ENCODE data around the gene SLC6A3.

SLC6A3 gene

GRCh38 chr5:1345876-1346626 is 99.2 kb downstream of the SLC6A3 start:
- H2BK5ac ChIP-seq (ENCODE audit: low read depth, low read length, poor library complexity), result no peak overlapping the region
- peaks cover 6% of the 10 kb centered on the region for H3K79me2 ChIP-seq (ENCODE audit: control insufficient read depth, insufficient read depth, low read length, poor library complexity)
- H3K14ac ChIP-seq (ENCODE audit: low read length), result no peak overlapping the region
- no peak overlapping the region for H3K4me3 ChIP-seq (ENCODE audit: low read depth, low read length)
- H3K79me1 ChIP-seq (ENCODE audit: low read length), result peaks cover 5% of the 10 kb centered on the region
- H3K9ac ChIP-seq (ENCODE audit: low read length), result peak overlapping the region; percentile 97
- DNase-seq, result no peak
- peak overlapping the region; percentile 99 for H4K8ac ChIP-seq (ENCODE audit: low read depth, low read length)
- no peak overlapping the region for H2AFZ ChIP-seq (ENCODE audit: insufficient read depth, low read length, poor library complexity)
- WGBS (ENCODE audit: extremely low coverage, insufficient coverage, insufficient read length), result no CpG with 5 or more reads among the region's 27 CpGs
- no peak overlapping the region for H2BK120ac ChIP-seq (ENCODE audit: insufficient read depth, low read length, poor library complexity)
- no peaks in the 10 kb centered on the region for H3K27me3 ChIP-seq (ENCODE audit: insufficient read depth, low read length)
- H3K36me3 ChIP-seq (ENCODE audit: control insufficient read depth in 1 of 2, insufficient read depth in 2 of 2, low read length in 2 of 2), result peaks cover 21% of the 10 kb centered on the region in 2 experiments
- H3K27ac ChIP-seq (ENCODE audit: low read depth, low read length), result no peak overlapping the region
- H2AK5ac ChIP-seq (ENCODE audit: low read length), result no peak overlapping the region
- H3K18ac ChIP-seq (ENCODE audit: low read length), result no peak overlapping the region
- no peak overlapping the region for H2BK12ac ChIP-seq (ENCODE audit: low read length)
- H4K91ac ChIP-seq (ENCODE audit: low read depth, low read length), result peak overlapping the region; percentile 91
- H4K12ac ChIP-seq (ENCODE audit: low read depth, low read length), result peak overlapping the region; percentile 92
- H3K4ac ChIP-seq (ENCODE audit: low read depth, low read length), result no peak overlapping the region
- no peak overlapping the region for H3K23ac ChIP-seq (ENCODE audit: low read length)
- peaks cover 8 to 9% of the 10 kb centered on the region in 2 experiments for H3K4me1 ChIP-seq (ENCODE audit: control insufficient read depth in 1 of 2, insufficient read depth in 2 of 2, low read length in 2 of 2)
- peaks cover 1% of the 10 kb centered on the region for H3K9me3 ChIP-seq (ENCODE audit: insufficient read depth, low read depth, low read length)
- peak overlapping the region; percentile 79 for H3K4me2 ChIP-seq (ENCODE audit: low read length)

- Histone ChIP-seq H3K36me3 (ENCODE audit: control insufficient read depth in 1 of 2, insufficient read depth in 2 of 2, low read length in 2 of 2) (peaks cover 26 to 29% of the 10 kb centered on the region in 2 experiments), H3K23ac (ENCODE audit: low read length) (no peak within 1 kb of the TSS), H2BK120ac (ENCODE audit: insufficient read depth, low read length, poor library complexity) (peak within 1 kb of the TSS; percentile 83), H2BK5ac (ENCODE audit: low read depth, low read length, poor library complexity) (peak within 1 kb of the TSS; percentile 83), H3K9ac (ENCODE audit: low read length) (peak within 1 kb of the TSS; percentile 97), H3K4me2 (ENCODE audit: low read length) (peak within 1 kb of the TSS; percentile 80), H3K14ac (ENCODE audit: low read length) (peak within 1 kb of the TSS; percentile 96), H3K9me3 (ENCODE audit: insufficient read depth, low read depth, low read length) (peaks cover 3% of the 10 kb centered on the region), H4K91ac (ENCODE audit: low read depth, low read length) (peak within 1 kb of the TSS; percentile 91), H4K12ac (ENCODE audit: low read depth, low read length) (peak within 1 kb of the TSS; percentile 93), H3K79me2 (ENCODE audit: control insufficient read depth, insufficient read depth, low read length, poor library complexity) (peaks cover 6% of the 10 kb centered on the region), H2AK5ac (ENCODE audit: low read length) (peak within 1 kb of the TSS; percentile 64), H4K8ac (ENCODE audit: low read depth, low read length) (peak within 1 kb of the TSS; percentile 99), H3K4ac (ENCODE audit: low read depth, low read length) (peak within 1 kb of the TSS; percentile 96), H2AFZ (ENCODE audit: insufficient read depth, low read length, poor library complexity) (peak within 1 kb of the TSS; percentile 98), H3K27me3 (ENCODE audit: insufficient read depth, low read length) (no peaks in the 10 kb centered on the region), H3K18ac (ENCODE audit: low read length) (peak within 1 kb of the TSS; percentile 95), H2BK12ac (ENCODE audit: low read length) (no peak within 1 kb of the TSS), H3K4me1 (ENCODE audit: control insufficient read depth in 1 of 2, insufficient read depth in 2 of 2, low read length in 2 of 2) (peaks cover 8 to 9% of the 10 kb centered on the region in 2 experiments), H3K27ac (ENCODE audit: low read depth, low read length) (no peak within 1 kb of the TSS), H3K4me3 (ENCODE audit: low read depth, low read length) (peak within 1 kb of the TSS; percentile 99), H3K79me1 (ENCODE audit: low read length) (peaks cover 5% of the 10 kb centered on the region)
- DNase-seq, result peak; percentile 86 to 94
- no CpG with 5 or more reads among the region's 87 CpGs for WGBS (ENCODE audit: extremely low coverage, insufficient coverage, insufficient read length)
Measured at GRCh38 chr5:1344975-1345838, 100.0 kb downstream of the SLC6A3 start, which contains the start of gene CLPTM1L. TSS of gene CLPTM1L (minus strand) at chr5:1345099. CDS start at chr5:1344841, 258 bp downstream.

- Histone ChIP-seq H3K79me2 (ENCODE audit: control insufficient read depth, insufficient read depth, low read length, poor library complexity) (peaks cover 6% of the 10 kb centered on the region), H4K8ac (ENCODE audit: low read depth, low read length) (peak overlapping the region; percentile 89), H3K23ac (ENCODE audit: low read length) (no peak overlapping the region), H3K4me3 (ENCODE audit: low read depth, low read length) (peak overlapping the region; percentile 99), H4K12ac (ENCODE audit: low read depth, low read length) (peak overlapping the region; percentile 93), H3K27me3 (ENCODE audit: insufficient read depth, low read length) (no peaks in the 10 kb centered on the region), H3K9me3 (ENCODE audit: insufficient read depth, low read depth, low read length) (peaks cover 3% of the 10 kb centered on the region), H2AK5ac (ENCODE audit: low read length) (peak overlapping the region; percentile 64), H2AFZ (ENCODE audit: insufficient read depth, low read length, poor library complexity) (peak overlapping the region; percentile 66), H3K4me2 (ENCODE audit: low read length) (peak overlapping the region; percentile 80), H3K18ac (ENCODE audit: low read length) (peak overlapping the region; percentile 67), H3K4me1 (ENCODE audit: control insufficient read depth in 1 of 2, insufficient read depth in 2 of 2, low read length in 2 of 2) (peaks cover 8 to 9% of the 10 kb centered on the region in 2 experiments), H3K79me1 (ENCODE audit: low read length) (peaks cover 5% of the 10 kb centered on the region), H3K36me3 (ENCODE audit: control insufficient read depth in 1 of 2, insufficient read depth in 2 of 2, low read length in 2 of 2) (peaks cover 32 to 33% of the 10 kb centered on the region in 2 experiments), H4K91ac (ENCODE audit: low read depth, low read length) (peak overlapping the region; percentile 40), H3K4ac (ENCODE audit: low read depth, low read length) (peak overlapping the region; percentile 96), H2BK12ac (ENCODE audit: low read length) (no peak overlapping the region), H3K27ac (ENCODE audit: low read depth, low read length) (no peak overlapping the region), H3K9ac (ENCODE audit: low read length) (peak overlapping the region; percentile 94), H2BK5ac (ENCODE audit: low read depth, low read length, poor library complexity) (no peak overlapping the region), H3K14ac (ENCODE audit: low read length) (peak overlapping the region; percentile 94), H2BK120ac (ENCODE audit: insufficient read depth, low read length, poor library complexity) (no peak overlapping the region)
- no CpG with 5 or more reads among the region's 61 CpGs for WGBS (ENCODE audit: extremely low coverage, insufficient coverage, insufficient read length)
- no peak for DNase-seq
Measured at GRCh38 chr5:1343931-1344901, 101.0 kb downstream of the SLC6A3 start.
